NCI-H748 (cell line): Measurements from ENCODE around the gene LNX2.
"Not testable (repeated sequence)": the region's sequence is repeated elsewhere in the genome, so short reads cannot be mapped to it uniquely, and the experiment has no call there.

Experiments used
- DNase-seq: peaks from one replicate; lab custom pipeline; 2025; ENCODE audit not compliant: unreplicated experiment; lab: John Stamatoyannopoulos, UW

The LNX2 gene

GRCh38 chr13:27638001-27638400 is 17.7 kb upstream of the LNX2 start:
- DNase-seq: peak; percentile 31

- DNase-seq: no peak
Observed at GRCh38 chr13:27637289-27637626, 16.9 kb upstream of the LNX2 start.

GRCh38 chr13:27636589-27637288 is 16.4 kb upstream of the LNX2 start:
- DNase-seq: peak; percentile 90

- DNase-seq: no peak
Observed at GRCh38 chr13:27635266-27635665, 14.9 kb upstream of the LNX2 start.

- DNase-seq: no peak
Observed at GRCh38 chr13:27634791-27635190, 14.5 kb upstream of the LNX2 start.

GRCh38 chr13:27634231-27634630 is 13.9 kb upstream of the LNX2 start:
- DNase-seq: no peak

GRCh38 chr13:27632648-27633047 is 12.3 kb upstream of the LNX2 start:
- no peak for DNase-seq

GRCh38 chr13:27632214-27632613 is 11.9 kb upstream of the LNX2 start:
- DNase-seq: no peak

GRCh38 chr13:27631665-27632064 is 11.3 kb upstream of the LNX2 start:
- DNase-seq: no peak

- DNase-seq: no peak
Observed at GRCh38 chr13:27631156-27631555, 10.8 kb upstream of the LNX2 start.

GRCh38 chr13:27628766-27629165 is 8.4 kb upstream of the LNX2 start:
- DNase-seq: not testable (repeated sequence)

GRCh38 chr13:27628081-27628480 is 7.8 kb upstream of the LNX2 start:
- DNase-seq: peak; percentile 54

GRCh38 chr13:27627380-27627779 is 7.1 kb upstream of the LNX2 start:
- DNase-seq: no peak

- DNase-seq: no peak
Observed at GRCh38 chr13:27625839-27626238, 5.5 kb upstream of the LNX2 start.

- DNase-seq: no peak
Observed at GRCh38 chr13:27624071-27624470, 3.7 kb upstream of the LNX2 start.

- no peak for DNase-seq
Observed at GRCh38 chr13:27622881-27623280, 2.6 kb upstream of the LNX2 start.

GRCh38 chr13:27622102-27622820 is 1.9 kb upstream of the LNX2 start:
- DNase-seq: peak; percentile 79

- DNase-seq: peak; percentile 98
Observed at GRCh38 chr13:27621366-27622101, 1.2 kb upstream of the LNX2 start, which contains the start of gene POLR1D. POLR1D (plus strand) TSS chr13:27621892; CDS start chr13:27621984, 92 bp downstream.

GRCh38 chr13:27621116-27621365 is 712 bp upstream of the LNX2 start:
- no peak for DNase-seq

GRCh38 chr13:27619728-27620376 is 477 bp downstream of the LNX2 start:
- peak; percentile 89 for DNase-seq

GRCh38 chr13:27619093-27619727 is 1.1 kb downstream of the LNX2 start:
- DNase-seq: peak; percentile 44
